NCI-H2227 (cell line): ENCODE results near the gene RXRA.
A peak's percentile ranks its signal among the peaks of the same experiment; 100 is the strongest.

Source experiments
- DNase-seq: peaks from one replicate; lab custom pipeline; 2025; ENCODE audit not compliant: unreplicated experiment; lab: John Stamatoyannopoulos, UW

RXRA gene

DNA sequence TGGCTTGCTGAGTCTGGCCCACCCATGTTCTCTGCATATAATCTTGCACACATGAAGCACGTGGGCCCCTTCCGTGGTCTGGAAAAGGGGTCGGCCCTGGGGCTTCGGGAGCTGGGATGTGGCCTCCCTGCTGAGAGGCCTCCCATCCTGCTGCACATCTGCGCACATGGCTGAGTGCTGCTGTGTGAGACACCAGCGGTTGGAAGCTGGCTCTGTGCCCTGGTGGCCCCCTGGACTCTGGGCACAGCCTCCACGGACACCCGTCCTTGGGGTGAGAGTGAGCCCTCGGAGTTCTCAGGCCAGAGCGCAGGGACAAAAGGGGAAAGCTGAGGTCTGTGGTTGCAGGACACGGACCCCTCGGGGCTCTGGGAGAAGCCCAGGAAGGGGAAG is 115.8 kb downstream of the RXRA start:
- no peak for DNase-seq

DNA sequence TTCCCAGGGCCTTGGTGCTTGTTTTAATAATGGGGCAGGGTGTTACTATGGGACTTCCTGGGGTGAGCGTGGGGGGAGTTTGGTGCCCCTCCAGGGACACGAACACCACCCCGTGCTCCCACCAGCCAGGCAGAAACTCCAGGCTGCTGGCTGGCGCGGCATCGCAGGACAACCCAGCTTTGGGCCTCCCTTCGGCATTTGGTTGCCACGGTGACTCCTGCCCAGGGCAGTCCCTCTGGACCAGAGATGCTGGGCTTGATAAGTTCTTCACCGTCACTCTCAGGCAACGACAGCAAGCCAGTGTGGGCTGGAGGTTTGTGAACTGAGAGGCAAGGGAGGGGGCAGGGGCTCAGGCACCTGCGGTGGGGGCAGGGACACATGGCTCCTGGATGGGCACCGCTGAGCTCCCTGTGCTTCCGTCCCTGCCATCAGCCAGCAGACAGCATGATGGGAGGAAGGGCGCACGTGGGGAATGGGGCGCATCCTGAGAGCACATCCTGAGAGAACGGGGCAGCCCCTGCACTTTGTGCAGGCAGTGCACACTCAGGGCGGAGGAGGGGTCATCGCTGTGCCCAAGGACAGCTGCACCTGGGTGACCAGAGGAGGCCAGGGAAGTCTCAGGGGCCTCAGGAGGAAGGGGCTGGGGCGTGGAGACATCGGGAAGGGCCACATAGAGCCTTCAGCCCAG is 116.4 kb downstream of the RXRA start:
- no peak for DNase-seq

DNA sequence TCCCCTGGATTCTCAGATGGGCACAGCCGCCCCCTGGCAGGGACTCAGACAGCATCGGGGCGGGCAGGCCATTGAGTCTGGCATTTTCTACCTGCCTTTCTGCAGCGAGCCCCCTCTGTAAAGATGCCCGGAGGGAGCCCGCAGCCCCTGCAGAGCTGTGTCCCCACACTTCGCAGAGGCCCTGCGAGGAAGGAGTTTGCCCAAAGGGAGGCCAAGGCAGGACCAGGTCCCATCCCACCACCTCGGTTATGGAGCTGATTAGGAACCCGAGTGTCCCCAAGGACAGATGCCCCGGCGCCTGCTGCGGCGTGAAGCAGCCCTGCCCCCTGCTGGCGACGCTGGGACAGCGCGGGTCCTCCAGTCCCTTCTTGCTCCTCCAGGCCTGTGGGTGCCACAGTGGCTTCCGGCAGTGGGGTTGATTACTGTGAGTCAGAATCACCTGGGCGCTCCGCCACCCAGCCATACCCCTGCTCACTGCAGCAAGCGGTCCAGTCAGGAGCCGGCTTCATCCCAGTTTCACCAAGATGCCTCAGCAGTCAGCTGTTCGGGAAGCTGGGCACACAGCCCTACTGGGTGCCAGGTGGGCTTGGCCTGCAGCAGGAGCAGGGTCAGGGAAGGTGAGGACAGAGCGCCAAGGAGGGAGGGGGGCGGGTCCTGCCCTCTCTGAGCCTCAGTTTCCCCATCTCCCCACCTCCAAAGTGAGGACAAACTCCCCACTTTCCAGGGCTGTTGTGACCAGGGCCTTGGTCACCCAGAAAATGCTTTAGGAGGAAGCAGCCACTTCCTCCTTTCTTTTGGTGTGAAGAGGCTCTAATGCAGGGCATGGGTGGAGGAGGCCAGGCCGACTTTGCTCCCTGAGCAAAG is 117.2 kb downstream of the RXRA start:
- DNase-seq, result peak; percentile 69

DNA sequence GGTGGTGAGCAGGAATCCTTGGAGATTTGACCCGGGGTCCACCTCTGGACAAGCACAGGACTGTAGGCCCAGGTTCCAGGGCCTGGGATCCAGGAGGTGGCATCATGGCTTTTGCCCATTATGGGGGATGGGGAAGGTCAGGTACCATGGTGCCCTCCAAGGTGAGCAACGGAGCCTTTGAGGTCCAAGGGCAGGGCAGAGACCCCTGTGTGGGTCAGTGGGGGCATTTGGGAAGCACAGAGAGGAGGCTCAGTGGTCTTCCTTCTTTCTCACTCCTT is 117.7 kb downstream of the RXRA start:
- no peak for DNase-seq

DNA sequence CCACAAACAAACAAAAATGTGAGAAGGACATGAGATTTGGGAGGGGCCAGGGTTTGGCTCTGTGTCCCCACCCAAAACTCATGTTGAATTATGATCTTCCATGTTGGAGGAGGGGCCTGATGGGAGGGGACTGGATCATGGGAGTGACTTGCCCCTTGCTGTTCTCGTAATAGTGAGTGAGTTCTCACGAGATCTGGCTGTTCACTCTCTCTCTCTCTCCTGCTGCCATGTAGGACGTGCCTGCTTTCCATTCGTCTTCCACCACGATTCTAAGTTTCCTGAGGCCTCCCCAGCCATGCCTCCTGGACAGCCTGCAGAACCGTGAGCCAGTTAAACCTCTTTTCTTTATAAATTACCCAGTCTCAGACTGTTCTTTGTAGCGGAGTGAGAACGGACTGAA is 118.7 kb downstream of the RXRA start:
- no peak for DNase-seq

DNA sequence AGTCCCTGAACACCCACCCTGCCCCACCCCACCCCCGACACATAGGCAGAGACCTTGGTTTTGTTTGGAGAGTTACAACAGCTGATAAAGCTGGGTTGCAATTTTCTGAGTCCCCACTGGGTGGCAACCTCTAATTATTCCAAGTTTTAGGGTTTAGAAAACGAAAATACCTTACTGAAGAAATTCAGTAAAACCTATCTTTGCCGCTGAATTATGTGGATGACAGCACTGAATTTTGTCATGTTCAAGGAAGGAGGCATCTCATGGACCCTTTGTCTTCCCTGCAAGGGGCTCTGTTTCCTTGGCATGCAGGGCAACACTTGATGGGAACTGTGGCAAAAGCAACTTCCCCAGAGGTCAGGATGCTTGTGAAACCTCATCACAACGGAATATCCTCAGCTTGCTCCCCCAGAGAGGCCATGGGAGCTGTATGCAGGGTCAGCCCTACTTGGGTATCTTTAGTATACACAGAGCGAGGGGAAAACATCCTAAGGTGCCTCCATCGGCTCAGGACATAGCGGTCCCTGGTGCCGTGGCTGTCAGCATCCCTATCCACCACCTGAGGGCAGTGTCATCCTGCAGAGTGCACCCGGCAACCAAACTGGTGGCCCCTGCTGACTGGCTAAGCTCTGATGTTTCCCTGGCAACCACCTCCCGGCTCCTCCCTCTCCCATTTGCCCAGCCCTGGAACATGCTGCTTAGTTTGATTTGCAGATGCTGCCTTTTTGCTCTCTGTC is 123.1 kb downstream of the RXRA start:
- peak; percentile 89 for DNase-seq

DNA sequence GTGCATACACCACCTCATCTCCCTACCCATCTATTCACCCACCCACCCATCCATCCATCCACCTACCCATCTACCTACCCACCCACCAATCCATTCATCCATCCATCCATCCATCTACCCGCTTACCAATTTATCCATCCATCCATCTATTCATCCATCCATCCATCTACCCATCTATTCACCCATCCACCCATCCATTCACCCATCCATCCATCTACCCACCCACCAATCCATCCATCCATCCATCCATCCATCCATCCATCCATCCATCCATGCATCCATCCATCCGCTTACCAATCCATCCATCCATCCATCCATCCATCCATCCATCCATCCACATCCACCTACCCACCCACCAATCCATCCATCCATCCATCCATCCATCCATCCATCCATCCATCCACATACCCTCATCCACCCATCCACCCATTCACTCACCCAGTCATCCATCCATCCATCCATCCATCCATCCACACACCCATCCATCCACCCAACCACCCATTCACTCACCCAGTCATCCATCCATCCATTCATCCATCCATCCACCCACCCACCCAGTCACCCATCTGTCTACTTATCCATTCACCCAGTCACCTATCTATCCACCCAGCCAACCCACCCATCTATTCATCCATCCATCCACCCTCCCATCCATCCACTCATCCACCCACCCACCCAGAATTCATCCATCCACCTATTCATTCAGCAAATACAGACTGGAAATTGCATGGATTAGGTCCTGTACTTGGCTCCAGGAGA is 125.6 kb downstream of the RXRA start:
- no peak for DNase-seq

DNA sequence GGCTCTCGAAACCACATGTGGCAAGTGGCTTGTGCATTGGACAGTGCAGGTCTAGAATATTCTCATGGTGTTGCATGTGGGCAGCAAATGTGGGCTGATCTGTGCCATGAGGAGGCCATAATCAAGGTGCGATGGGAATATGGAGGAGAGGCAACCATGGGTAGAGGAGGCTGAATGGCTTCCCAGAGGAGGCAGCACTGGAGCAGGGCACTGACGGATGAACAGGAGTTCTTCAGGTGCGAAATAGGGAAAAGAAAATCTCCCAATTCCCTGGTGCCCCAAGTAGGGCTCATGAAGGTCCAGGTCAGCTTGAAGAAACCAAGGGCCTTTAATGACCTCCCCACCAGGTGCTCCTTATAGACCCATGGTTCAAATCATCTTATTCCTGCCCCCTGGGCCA is 126.5 kb downstream of the RXRA start:
- no peak for DNase-seq

DNA sequence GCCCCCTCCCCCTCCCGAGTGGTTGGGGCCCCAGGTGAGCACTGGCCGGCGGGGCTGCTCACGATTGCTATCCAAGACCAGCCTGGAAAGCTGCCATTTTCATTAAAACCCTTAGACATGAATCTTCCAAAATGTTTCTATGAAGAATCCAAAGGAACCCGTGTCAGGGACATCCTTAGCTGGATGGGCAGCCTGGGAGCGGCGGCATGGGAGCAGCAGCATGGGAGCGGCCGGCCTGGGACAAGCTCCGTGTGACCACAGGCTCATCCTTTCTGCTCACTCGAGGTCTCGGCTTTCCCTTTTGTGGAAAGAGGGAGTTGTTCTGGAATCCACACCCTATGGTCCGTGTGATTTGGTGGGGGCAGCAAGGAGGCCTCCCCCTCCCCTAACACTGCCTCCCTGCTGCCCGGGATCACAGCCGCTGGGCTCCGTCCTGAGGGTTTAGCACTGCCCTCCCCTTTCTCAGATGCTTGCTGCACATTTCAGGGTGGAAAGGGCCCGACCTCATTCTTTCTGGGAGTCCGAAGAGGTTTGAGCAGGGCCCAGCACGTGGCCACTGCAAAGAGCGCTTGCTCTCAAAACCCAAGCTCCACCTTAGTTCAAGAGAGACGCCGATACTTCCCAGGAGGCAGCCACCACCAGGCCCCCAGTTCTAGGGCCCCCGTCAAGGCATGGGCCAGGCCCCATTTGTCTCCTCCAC is 127.7 kb downstream of the RXRA start:
- no peak for DNase-seq

DNA sequence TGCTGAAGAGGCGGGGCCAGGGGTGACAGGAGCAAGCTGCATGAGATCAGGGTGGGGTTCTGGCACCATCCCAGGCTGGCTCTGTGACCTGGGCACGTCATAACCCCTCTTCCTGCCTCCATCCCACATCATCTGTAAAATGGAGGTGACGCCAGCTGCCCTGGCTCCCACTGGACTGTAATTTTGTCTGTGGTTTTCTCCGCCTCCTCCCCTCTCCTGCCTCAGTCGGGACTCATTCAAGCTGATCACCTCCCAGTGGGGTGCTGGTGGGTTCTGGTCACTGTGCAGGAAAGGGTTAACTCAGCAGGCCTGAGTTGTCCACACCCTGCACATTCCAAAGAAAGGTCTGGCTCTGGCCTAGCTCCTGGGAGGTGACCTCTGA is 128.2 kb downstream of the RXRA start:
- DNase-seq, result no peak

DNA sequence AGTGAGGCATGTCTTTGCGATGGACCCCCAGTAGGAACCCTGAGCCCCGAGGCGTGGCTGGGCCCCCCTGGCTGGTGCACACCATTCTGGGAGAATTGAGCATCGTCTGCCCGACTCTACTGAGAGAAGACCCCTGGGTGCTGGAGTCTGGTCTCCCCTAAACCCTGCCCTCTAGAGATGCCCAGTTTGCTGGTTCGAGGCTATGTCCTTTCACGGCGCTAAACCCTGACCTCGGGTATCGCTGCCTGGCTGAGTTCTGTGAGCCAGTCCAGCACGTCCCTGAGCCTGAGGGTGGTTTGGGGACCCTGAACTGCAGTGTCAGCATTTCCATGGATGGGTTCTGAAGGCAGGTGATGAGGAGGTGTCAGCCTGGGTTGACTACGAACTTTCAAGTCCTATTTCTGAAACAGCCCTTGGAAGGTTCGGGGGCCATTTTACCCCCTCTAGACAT is 128.8 kb downstream of the RXRA start:
- no peak for DNase-seq

DNA sequence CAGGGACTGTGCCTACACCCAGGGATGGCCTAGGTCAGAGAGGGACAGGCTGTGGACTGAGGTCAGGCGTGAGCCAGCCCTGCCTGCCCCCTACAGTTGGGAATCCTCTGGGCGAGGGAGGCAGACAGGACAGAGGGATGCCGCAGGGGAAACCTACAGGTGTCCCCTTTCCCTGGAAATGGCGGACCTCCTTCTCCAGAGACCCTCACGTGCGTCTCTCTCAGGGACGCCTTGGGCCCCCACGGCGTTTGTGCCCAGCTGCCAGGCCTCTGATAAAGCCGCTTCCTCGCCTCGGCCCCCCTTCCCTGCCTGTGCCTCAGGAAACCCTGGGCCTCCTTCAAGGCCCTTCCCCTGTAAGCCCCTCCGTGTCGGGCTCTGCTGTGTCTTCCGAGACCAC is 129.3 kb downstream of the RXRA start:
- DNase-seq, result no peak

DNA sequence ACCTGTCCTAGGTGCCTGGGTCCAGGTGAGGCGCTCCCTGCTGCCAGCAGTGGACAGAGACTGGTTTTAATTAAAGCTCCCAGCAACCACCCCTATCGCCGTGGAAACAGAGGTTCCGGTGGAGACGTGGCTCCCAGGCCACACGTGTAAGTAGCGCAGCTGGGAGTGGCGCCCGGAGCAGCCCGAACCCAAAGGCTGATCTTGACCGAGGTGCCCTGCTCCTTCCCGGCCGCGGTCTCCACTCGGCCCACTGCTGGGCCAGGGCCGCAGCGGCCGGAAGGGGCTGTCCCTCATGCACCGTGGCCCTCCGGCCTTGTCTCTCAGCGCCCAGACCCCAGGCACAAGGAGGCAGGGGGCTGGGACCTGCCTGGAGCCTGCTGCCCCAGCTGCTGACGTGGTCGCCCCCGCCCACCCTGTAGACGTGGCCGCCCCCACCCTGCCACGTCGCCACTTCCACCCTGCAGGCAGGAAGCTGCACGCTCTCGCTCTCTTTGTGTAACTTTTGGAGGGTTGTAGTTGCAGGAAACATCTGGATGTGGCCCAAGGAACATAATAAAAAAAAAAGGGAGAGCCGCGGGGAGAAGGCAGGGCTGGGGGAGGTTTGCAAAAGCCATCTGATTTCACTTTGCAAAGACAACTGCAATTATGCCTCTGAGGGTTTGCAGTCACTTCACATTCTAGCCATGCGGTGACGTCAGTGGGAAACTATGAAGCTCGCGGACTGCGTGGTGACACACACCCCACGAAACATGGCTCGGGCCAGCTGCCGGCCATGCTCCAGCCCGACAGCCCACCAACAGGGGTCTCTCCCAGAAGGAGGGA is 129.9 kb downstream of the RXRA start:
- DNase-seq, result peak; percentile 18

DNA sequence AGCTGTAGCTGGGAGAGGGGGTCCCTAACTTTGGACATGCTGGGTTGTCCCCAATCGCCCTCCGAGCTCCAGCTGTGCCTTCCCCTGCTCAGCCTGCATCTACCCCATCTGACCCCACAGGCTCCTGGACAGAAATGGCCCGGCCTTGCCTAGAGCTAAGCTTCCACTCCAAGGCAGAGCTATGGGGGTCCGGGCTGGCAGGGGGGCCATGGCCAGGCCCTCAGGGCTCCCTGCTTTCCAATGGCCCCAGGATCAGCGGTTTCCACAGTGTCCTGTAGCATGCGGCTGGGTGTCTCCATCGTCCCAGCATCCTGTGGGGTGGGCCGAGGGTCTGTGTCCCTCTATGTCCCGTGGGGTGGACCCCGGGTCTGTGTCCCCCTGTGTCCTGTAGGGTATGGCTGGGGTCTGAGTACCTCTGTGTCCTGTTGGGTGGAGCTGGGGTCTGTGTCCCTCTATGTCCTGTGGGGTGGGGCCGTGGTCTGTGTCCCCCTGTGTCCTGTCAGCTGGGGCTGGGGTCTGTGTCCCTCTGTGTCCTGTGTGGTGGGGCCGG is 130.6 kb downstream of the RXRA start:
- DNase-seq, result no peak

DNA sequence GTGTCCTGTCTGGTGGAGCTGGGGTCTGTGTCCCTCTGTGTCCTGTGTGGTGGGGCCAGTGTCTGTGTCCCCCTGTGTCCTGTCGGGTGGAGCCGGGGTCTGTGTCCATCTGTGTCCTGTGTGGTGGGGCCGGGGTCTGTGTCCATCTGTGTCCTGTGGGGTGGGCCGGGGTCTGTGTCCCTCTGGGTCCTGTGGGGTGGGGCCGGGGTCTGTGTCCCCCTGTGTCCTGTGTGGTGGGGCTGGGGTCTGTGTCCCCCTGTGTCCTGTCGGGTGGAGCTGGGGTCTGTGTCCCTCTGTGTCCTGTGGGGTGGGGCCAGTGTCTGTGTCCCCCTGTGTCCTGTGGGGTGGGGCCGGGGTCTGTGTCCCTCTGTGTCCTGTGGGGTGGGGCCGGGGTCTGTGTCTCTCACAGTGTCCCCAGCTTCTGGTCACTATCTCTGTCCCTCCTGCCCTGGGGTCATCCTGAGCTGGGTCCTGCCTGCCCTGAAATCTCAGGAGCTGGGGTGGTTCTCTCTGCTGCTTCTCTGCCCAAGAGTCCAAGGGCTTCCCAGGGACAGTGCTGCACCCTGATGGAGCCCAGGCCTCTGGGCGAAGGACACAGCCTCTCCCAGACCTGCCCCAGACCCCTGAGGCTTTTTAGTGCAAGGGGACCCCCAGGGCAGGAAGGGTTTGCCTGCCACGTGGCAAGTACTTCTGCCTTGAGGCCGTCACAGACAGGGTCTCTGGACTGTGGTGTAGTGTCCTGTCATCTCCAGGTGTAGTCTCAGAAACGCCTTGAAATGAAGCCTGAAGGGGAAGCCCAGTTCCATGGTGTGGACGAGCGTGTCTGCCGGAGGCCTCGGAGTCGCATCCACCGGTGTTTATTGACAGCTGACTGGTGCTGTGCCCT is 131.3 kb downstream of the RXRA start:
- DNase-seq, result no peak

DNA sequence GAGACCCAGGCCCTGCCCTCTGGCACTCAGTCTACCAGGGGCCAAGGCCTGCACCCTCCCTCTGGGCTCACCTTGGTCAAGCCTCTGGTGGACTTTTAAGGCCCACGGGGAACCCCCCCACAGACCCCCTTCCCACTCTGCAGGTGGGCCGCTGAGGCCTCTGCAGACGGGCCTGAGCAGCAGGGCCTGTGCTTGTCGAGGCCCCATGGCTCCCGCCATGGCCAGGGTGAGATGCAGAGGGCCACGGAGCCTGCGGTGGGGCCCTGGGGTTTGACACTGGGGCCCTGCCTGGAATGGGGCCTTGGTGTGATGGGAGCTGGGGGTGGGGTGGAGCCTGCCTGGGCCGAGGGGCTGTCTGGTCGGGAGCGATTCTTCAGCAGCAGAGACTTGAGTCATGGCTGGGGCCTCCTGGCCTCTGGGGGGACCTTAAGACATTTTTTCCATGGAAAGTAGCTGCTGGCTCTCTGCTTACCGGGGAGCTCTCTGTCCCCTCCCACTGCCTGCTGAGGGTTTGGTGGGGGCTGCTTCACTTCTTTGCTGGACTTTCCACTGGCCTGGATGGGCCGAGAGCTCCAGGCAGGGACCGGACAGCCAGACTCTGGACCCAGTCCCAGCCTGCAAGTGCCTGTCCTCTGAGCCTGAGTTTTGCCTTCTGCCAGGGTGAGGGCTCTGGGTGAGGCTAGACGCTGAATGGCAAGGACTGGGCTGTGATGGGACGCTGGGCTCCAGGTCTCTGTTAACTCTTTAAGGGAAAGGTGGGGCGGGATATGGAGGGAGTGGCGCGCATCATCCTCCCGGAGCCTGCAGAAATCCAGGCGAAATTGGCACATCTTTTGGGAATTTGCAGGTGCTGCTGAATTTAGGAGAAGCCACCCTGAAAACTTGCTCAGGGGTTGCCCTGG is 132.2 kb downstream of the RXRA start:
- no peak for DNase-seq

DNA sequence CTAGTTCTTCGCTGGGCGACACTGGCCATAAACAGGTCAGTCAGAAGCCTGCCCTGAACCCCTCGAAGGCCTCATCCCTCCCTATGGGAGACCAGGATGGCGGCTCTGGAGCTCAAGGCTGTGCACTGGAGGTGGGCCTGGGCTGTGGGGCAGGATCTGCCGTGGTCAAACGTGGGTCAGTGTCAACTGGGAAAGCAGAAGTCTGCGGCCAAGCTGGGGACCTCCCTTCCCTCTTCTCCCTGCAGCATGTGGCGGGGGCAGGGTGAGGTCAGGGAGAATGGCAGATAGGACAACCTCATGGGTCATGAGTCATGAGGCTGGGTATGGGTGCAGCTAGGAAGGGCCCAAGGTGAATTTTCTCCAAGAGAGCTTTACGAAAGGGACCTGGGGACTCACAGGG is 132.9 kb downstream of the RXRA start:
- DNase-seq, result no peak

DNA sequence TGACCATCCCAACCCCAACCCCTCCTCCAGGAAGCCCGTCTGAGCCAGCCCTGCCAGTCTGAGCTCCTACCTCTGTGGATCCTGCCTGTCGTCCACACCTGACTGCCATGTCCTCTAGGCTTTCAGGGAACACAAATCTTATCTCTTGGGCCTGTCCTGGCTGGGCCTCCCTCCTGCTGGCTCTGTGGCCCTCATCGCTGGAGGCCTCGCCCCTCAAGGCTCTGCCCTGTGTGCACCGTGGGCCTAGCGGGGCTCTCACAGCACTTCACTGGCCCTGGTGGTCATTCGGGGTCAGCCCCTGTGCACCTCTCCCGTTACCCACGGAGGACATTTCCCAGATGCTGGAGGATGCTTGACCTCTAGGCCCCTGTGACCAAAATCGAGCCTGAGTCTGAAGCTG is 133.3 kb downstream of the RXRA start:
- DNase-seq, result no peak
